Osteocyte (in vitro differentiated cells): ENCODE measurements around the gene KANK3. TPM values are rescaled to one million over a fixed set of nuclear protein-coding genes. Genes with fewer than 3 reads are reported as not detected.

ENCODE experiments used
- DNase-seq: peaks from one replicate; pipeline ENCODE4 v3.0.0; 2021; ENCODE audit warnings: mixed read lengths; ENCODE audit not compliant: unreplicated experiment; ENCODE audit errors: extremely low spot score
- H3K27ac Mint-ChIP-seq: one replicate; pipeline ENCODE4 v1.8.0; 2021; ENCODE audit warnings: mild to moderate bottlenecking, mixed read lengths; ENCODE audit not compliant: unreplicated experiment
- H3K27me3 Mint-ChIP-seq: one replicate; pipeline ENCODE4 v1.8.0; 2021; ENCODE audit warnings: mixed read lengths; ENCODE audit not compliant: unreplicated experiment
- H3K36me3 Mint-ChIP-seq: one replicate; pipeline ENCODE4 v1.8.0; 2021; ENCODE audit warnings: mixed read lengths; ENCODE audit not compliant: unreplicated experiment
- H3K4me1 Mint-ChIP-seq: one replicate; pipeline ENCODE4 v1.8.0; 2021; ENCODE audit warnings: mixed read lengths; ENCODE audit not compliant: unreplicated experiment
- H3K4me3 Mint-ChIP-seq: one replicate; pipeline ENCODE4 v1.8.0; 2021; ENCODE audit warnings: mild to moderate bottlenecking, moderate library complexity, mixed read lengths; ENCODE audit not compliant: unreplicated experiment
- H3K9me3 Mint-ChIP-seq: one replicate; pipeline ENCODE4 v1.8.0; 2021; ENCODE audit warnings: mixed read lengths; ENCODE audit not compliant: unreplicated experiment
- CTCF ChIP-seq: fragments of 200-600 bp; sonication (generic); IDR thresholded peaks from 2 replicates; pipeline ENCODE4 v1.5.0; 2021; ENCODE audit warnings: antibody characterized with exemption, mild to moderate bottlenecking, moderate library complexity
- long read RNA-seq: library from polyadenylated mRNA; unstranded; transcript quantifications from one replicate; pipeline ENCODE4 v2.0.0, GENCODE V29; 2021
- total RNA-seq: library from RNA; stranded (reverse); gene quantifications from 2 replicates; pipeline ENCODE4 v1.2.1, GENCODE V29; 2021

KANK3 gene
- 0.30 TPM in 1 of 2 replicates, not detected in the other for total RNA-seq
- long read RNA-seq: 0 reads

- Mint-ChIP-seq H3K4me3 (peak within 1 kb of the TSS; percentile 57), H3K27me3 (peaks cover 40% of the 10 kb centered on the region), H3K9me3 (no peaks in the 10 kb centered on the region), H3K4me1 (peaks cover 13% of the 10 kb centered on the region), H3K36me3 (no peaks in the 10 kb centered on the region), H3K27ac (no peak within 1 kb of the TSS)
- peak; percentile 92 for DNase-seq
- no peak for TF ChIP-seq CTCF
Observed at GRCh38 chr19:8342684-8343482, at the start of gene KANK3. KANK3 (minus strand) TSS chr19:8343262; CDS start chr19:8337828, 5,434 bp downstream.

GRCh38 chr19:8392017-8392591 is 49.0 kb upstream of the KANK3 start:
- H3K9me3 Mint-ChIP-seq: no peaks in the 10 kb centered on the region

GRCh38 chr19:8391198-8392016 is 48.3 kb upstream of the KANK3 start:
- no peak overlapping the region for H3K27ac Mint-ChIP-seq
- H3K9me3 Mint-ChIP-seq: peaks cover 5% of the 10 kb centered on the region
- no peak for DNase-seq
- H3K4me1 Mint-ChIP-seq: peaks cover 50% of the 10 kb centered on the region
- H3K36me3 Mint-ChIP-seq: peaks cover 6% of the 10 kb centered on the region
- H3K27me3 Mint-ChIP-seq: no peaks in the 10 kb centered on the region
- H3K4me3 Mint-ChIP-seq: peak overlapping the region; percentile 61
- no peak for TF ChIP-seq CTCF

More at GRCh38 chr19:8392017-8392591, 49.0 kb upstream of the KANK3 start:
- Mint-ChIP-seq H3K4me1 (peaks cover 56% of the 10 kb centered on the region), H3K4me3 (no peak overlapping the region), H3K27ac (peak overlapping the region; percentile 38), H3K27me3 (no peaks in the 10 kb centered on the region), H3K36me3 (peaks cover 2% of the 10 kb centered on the region)
- TF ChIP-seq CTCF: no peak
- no peak for DNase-seq

- H3K27ac Mint-ChIP-seq: peak overlapping the region; percentile 52
- DNase-seq: peak; percentile 98
- no peak for TF ChIP-seq CTCF
- H3K36me3 Mint-ChIP-seq: peaks cover 6% of the 10 kb centered on the region
- peak overlapping the region; percentile 61 for H3K4me3 Mint-ChIP-seq
- peaks cover 46% of the 10 kb centered on the region for H3K4me1 Mint-ChIP-seq
- H3K27me3 Mint-ChIP-seq: no peaks in the 10 kb centered on the region
- peaks cover 5% of the 10 kb centered on the region for H3K9me3 Mint-ChIP-seq
Observed at GRCh38 chr19:8390617-8390981, 47.5 kb upstream of the KANK3 start.
